ENCODE data around the gene ABCG1.

GRCh38 chr21:42247716-42248115, 28.8 kb downstream of the ABCG1 start:
- TF ChIP-seq, protein P1, sequence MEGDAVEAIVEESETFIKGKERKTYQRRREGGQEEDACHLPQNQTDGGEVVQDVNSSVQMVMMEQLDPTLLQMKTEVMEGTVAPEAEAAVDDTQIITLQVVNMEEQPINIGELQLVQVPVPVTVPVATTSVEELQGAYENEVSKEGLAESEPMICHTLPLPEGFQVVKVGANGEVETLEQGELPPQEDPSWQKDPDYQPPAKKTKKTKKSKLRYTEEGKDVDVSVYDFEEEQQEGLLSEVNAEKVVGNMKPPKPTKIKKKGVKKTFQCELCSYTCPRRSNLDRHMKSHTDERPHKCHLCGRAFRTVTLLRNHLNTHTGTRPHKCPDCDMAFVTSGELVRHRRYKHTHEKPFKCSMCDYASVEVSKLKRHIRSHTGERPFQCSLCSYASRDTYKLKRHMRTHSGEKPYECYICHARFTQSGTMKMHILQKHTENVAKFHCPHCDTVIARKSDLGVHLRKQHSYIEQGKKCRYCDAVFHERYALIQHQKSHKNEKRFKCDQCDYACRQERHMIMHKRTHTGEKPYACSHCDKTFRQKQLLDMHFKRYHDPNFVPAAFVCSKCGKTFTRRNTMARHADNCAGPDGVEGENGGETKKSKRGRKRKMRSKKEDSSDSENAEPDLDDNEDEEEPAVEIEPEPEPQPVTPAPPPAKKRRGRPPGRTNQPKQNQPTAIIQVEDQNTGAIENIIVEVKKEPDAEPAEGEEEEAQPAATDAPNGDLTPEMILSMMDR (IDR thresholded peaks at IDR 0.05), result no peak
- TF ChIP-seq POLR2A (IDR thresholded peaks at IDR 0.05), result no peak

Data from Peyer's patch (tissue), 4 donors.